Astrocyte (in vitro differentiated cells and primary cell): Measurements from ENCODE around the gene EPAS1. TPM values are rescaled to one million over a fixed set of nuclear protein-coding genes. Genes with fewer than 3 reads are reported as not detected.

Experiments
- DNase-seq: peaks from one replicate; pipeline ENCODE4 v3.0.0-alpha.2; 2010; ENCODE audit warnings: low read depth
- FAIRE-seq: peaks from 2 replicates; lab custom pipeline; 2011; peaks lifted over from hg19 to GRCh38; lab: Jason Lieb, UNC
- H2AFZ ChIP-seq: 2 replicates; pipeline ENCODE4 v1.6.0; 2012; ENCODE audit warnings: low read depth, low read length, inconsistent platforms
- H3K27ac ChIP-seq: 2 replicates; pipeline ENCODE4 v1.5.1; 2011; ENCODE audit warnings: low read depth, low read length, inconsistent platforms
- H3K27me3 ChIP-seq: 2 replicates; pipeline ENCODE4 v1.6.0; 2011; ENCODE audit warnings: low read length, inconsistent platforms; ENCODE audit not compliant: insufficient read depth
- H3K36me3 ChIP-seq: 2 replicates; pipeline ENCODE4 v1.5.1; 2011; ENCODE audit warnings: low read length, inconsistent platforms; ENCODE audit not compliant: insufficient read depth
- H3K4me1 ChIP-seq: 2 replicates; pipeline ENCODE4 v1.5.1; 2011; ENCODE audit warnings: low read length, inconsistent platforms; ENCODE audit not compliant: insufficient read depth
- H3K4me2 ChIP-seq: 2 replicates; pipeline ENCODE4 v1.6.0; 2012; ENCODE audit warnings: low read length, inconsistent platforms
- H3K4me3 ChIP-seq: 2 replicates; pipeline ENCODE4 v1.5.1; 2011; ENCODE audit warnings: low read depth, mild to moderate bottlenecking, low read length, inconsistent platforms; ENCODE audit not compliant: insufficient read depth
- H3K79me2 ChIP-seq: 2 replicates; pipeline ENCODE4 v1.6.0; 2012; ENCODE audit warnings: mild to moderate bottlenecking, low read length, inconsistent platforms; ENCODE audit not compliant: insufficient read depth
- H3K9ac ChIP-seq: 2 replicates; pipeline ENCODE4 v1.6.0; 2012; ENCODE audit warnings: mild to moderate bottlenecking, low read length, inconsistent platforms
- H3K9me3 ChIP-seq: 2 replicates; pipeline ENCODE4 v1.5.1; 2012; ENCODE audit warnings: low read depth, mild to moderate bottlenecking, low read length, inconsistent platforms; ENCODE audit not compliant: insufficient read depth
- H4K20me1 ChIP-seq: 2 replicates; pipeline ENCODE4 v1.6.0; 2012; ENCODE audit warnings: low read length, inconsistent platforms; ENCODE audit not compliant: insufficient read depth
- H3K27ac Mint-ChIP-seq: one replicate; pipeline ENCODE4 v1.8.0; 2021; ENCODE audit warnings: mild to moderate bottlenecking, mixed read lengths; ENCODE audit not compliant: unreplicated experiment
- H3K27me3 Mint-ChIP-seq: one replicate; pipeline ENCODE4 v1.8.0; 2021; ENCODE audit warnings: low read depth, mixed read lengths; ENCODE audit not compliant: unreplicated experiment
- H3K36me3 Mint-ChIP-seq: one replicate; pipeline ENCODE4 v1.8.0; 2021; ENCODE audit warnings: low read depth, mixed read lengths; ENCODE audit not compliant: unreplicated experiment
- H3K4me1 Mint-ChIP-seq: one replicate; pipeline ENCODE4 v1.8.0; 2021; ENCODE audit warnings: low read depth, mixed read lengths; ENCODE audit not compliant: unreplicated experiment
- H3K4me3 Mint-ChIP-seq: one replicate; pipeline ENCODE4 v1.8.0; 2021; ENCODE audit warnings: mild to moderate bottlenecking, moderate library complexity, mixed read lengths; ENCODE audit not compliant: unreplicated experiment
- H3K9me3 Mint-ChIP-seq: one replicate; pipeline ENCODE4 v1.8.0; 2021; ENCODE audit warnings: mild to moderate bottlenecking, mixed read lengths; ENCODE audit not compliant: unreplicated experiment
- CTCF ChIP-seq: IDR thresholded peaks from 2 replicates; pipeline ENCODE4 v1.5.1; 2011; ENCODE audit warnings: low read depth, mild to moderate bottlenecking, inconsistent platforms, low read length, moderate library complexity; ENCODE audit not compliant: insufficient read depth
- EZH2 ChIP-seq: IDR thresholded peaks from 2 replicates; pipeline ENCODE4 v1.6.1; 2012; ENCODE audit warnings: mild to moderate bottlenecking, low read length, inconsistent platforms; ENCODE audit not compliant: insufficient read depth
- total RNA-seq: library from RNA; stranded (reverse); gene quantifications from 2 replicates; pipeline ENCODE4 v1.2.1, GENCODE V29; 2021

Gene EPAS1
- total RNA-seq, 1 donor from 2014 or later: 42.8 TPM

GRCh38 chr2:46430413-46430812 is 133.2 kb downstream of the EPAS1 start:
- no peak overlapping the region for H3K4me3 Mint-ChIP-seq
- no peaks in the 10 kb centered on the region for H3K9me3 Mint-ChIP-seq
- Histone ChIP-seq H3K4me3 (no peak overlapping the region), H2AFZ (no peak overlapping the region), H3K4me2 (no peak overlapping the region), H3K27me3 (no peaks in the 10 kb centered on the region), H3K79me2 (no peaks in the 10 kb centered on the region), H3K4me1 (peaks cover 8% of the 10 kb centered on the region), H4K20me1 (no peaks in the 10 kb centered on the region), H3K9me3 (no peaks in the 10 kb centered on the region), H3K27ac (no peak overlapping the region), H3K36me3 (no peaks in the 10 kb centered on the region), H3K9ac (no peak overlapping the region)
- no peaks in the 10 kb centered on the region for H3K36me3 Mint-ChIP-seq
- H3K27me3 Mint-ChIP-seq: no peaks in the 10 kb centered on the region
- H3K27ac Mint-ChIP-seq: no peak overlapping the region
- H3K4me1 Mint-ChIP-seq: peaks cover 27% of the 10 kb centered on the region
- no peak for FAIRE-seq
- TF ChIP-seq EZH2 (no peak), CTCF (no peak)
- no peak for DNase-seq

DNA sequence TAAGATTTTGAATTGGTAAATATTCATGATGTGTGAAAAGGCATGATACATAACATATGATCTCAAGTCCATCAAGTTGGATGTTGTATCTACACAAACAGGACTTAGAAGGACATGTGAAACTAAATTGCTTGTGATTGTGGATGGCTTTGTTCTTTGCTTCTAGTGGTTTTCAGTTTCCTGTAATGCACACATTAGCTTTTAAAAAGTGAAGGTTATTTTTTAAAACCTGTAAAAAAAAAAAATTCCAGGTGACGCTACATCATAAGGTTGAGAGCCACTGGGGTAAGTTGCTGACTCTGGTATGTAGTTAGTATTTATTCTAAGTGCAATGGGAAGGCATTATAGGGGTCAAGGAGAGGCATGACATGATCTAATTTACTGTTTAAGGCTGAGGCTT is 133.8 kb downstream of the EPAS1 start:
- no peak for FAIRE-seq
- DNase-seq: no peak
- no peak overlapping the region for H3K27ac Mint-ChIP-seq

More for the DNA sequence above, 133.8 kb downstream of the EPAS1 start:
- H4K20me1 ChIP-seq: no peaks in the 10 kb centered on the region
- H3K4me2 ChIP-seq: no peak overlapping the region
- no peak overlapping the region for H3K9ac ChIP-seq
- H3K36me3 ChIP-seq: no peaks in the 10 kb centered on the region
- Mint-ChIP-seq H3K4me3 (no peak overlapping the region), H3K36me3 (no peaks in the 10 kb centered on the region), H3K27me3 (no peaks in the 10 kb centered on the region), H3K4me1 (peaks cover 32% of the 10 kb centered on the region), H3K9me3 (no peaks in the 10 kb centered on the region)
- TF ChIP-seq EZH2: no peak
- TF ChIP-seq CTCF: no peak
- H3K27ac ChIP-seq: no peak overlapping the region
- H3K4me1 ChIP-seq: peaks cover 13% of the 10 kb centered on the region
- no peaks in the 10 kb centered on the region for H3K79me2 ChIP-seq
- no peak overlapping the region for H3K4me3 ChIP-seq
- H2AFZ ChIP-seq: no peak overlapping the region
- H3K27me3 ChIP-seq: no peaks in the 10 kb centered on the region
- no peaks in the 10 kb centered on the region for H3K9me3 ChIP-seq
